Ramos (cell line): ENCODE measurements around the gene B4GALNT2.
"Not testable (repeated sequence)": the region's sequence is repeated elsewhere in the genome, so short reads cannot be mapped to it uniquely, and the experiment has no call there.

ENCODE experiments used
- in situ Hi-C: fragments of 300-500 bp; cut with MboI; formaldehyde crosslinking; loops from one replicate; pipeline ENCODE4 v1.14.3; 2022; ENCODE audit warnings: low sequenced_read_pairs; ENCODE audit not compliant: unreplicated experiment

B4GALNT2 gene

GRCh38 chr17:49170711-49171110 is 38.1 kb downstream of the B4GALNT2 start:
- in situ Hi-C loops = not testable (repeated sequence)

- in situ Hi-C loops = loop anchor here (5.0 to 25.0 kb wide), 2 partner anchors 51 to 211 kb away; no protein-coding TSS in a partner anchor
These were observed 43.4 kb downstream of the B4GALNT2 start for GRCh38 chr17:49175978-49176377.

GRCh38 chr17:49180303-49180702 is 47.7 kb downstream of the B4GALNT2 start:
- in situ Hi-C loops = loop anchor here (25.0 kb wide), 1 partner anchor 207 kb away; no protein-coding TSS in a partner anchor

- in situ Hi-C loops = loop anchor here (25.0 kb wide), 1 partner anchor 206 kb away; no protein-coding TSS in a partner anchor
These were observed 48.5 kb downstream of the B4GALNT2 start for GRCh38 chr17:49180998-49181635.

- in situ Hi-C loops = loop anchor here (25.0 kb wide), 1 partner anchor 204 kb away; no protein-coding TSS in a partner anchor
These were observed 50.8 kb downstream of the B4GALNT2 start for GRCh38 chr17:49183341-49183740.

- in situ Hi-C loops = loop anchor here (25.0 kb wide), 1 partner anchor 204 kb away; no protein-coding TSS in a partner anchor
These were observed 51.2 kb downstream of the B4GALNT2 start for GRCh38 chr17:49183801-49184200.

- in situ Hi-C loops = loop anchor here (25.0 kb wide), 1 partner anchor 203 kb away; no protein-coding TSS in a partner anchor
These were observed 52.0 kb downstream of the B4GALNT2 start for GRCh38 chr17:49184522-49184921.

GRCh38 chr17:49185381-49185780 is 52.8 kb downstream of the B4GALNT2 start:
- in situ Hi-C loops = loop anchor here (25.0 kb wide), 1 partner anchor 202 kb away; no protein-coding TSS in a partner anchor

GRCh38 chr17:49187301-49187700 is 54.7 kb downstream of the B4GALNT2 start:
- in situ Hi-C loops = loop anchor here (25.0 kb wide), 1 partner anchor 200 kb away; no protein-coding TSS in a partner anchor

- in situ Hi-C loops = loop anchor here (25.0 kb wide), 1 partner anchor 196 kb away; no protein-coding TSS in a partner anchor
These were observed 58.4 kb downstream of the B4GALNT2 start for GRCh38 chr17:49190932-49191331.

GRCh38 chr17:49191409-49191916 is 58.9 kb downstream of the B4GALNT2 start:
- in situ Hi-C loops = loop anchor here (25.0 kb wide), 1 partner anchor 196 kb away; no protein-coding TSS in a partner anchor

- in situ Hi-C loops = loop anchor here (25.0 kb wide), 1 partner anchor 195 kb away; no protein-coding TSS in a partner anchor
These were observed 59.6 kb downstream of the B4GALNT2 start for GRCh38 chr17:49191917-49192741.

GRCh38 chr17:49193513-49194296 is 61.1 kb downstream of the B4GALNT2 start:
- in situ Hi-C loops = loop anchor here (25.0 kb wide), 1 partner anchor 194 kb away; no protein-coding TSS in a partner anchor

- in situ Hi-C loops = loop anchor here (25.0 kb wide), 1 partner anchor 193 kb away; no protein-coding TSS in a partner anchor
These were observed 61.7 kb downstream of the B4GALNT2 start for GRCh38 chr17:49194297-49194607.

- in situ Hi-C loops = loop anchor here (25.0 kb wide), 1 partner anchor 192 kb away; no protein-coding TSS in a partner anchor
These were observed 63.2 kb downstream of the B4GALNT2 start for GRCh38 chr17:49195751-49196150.

GRCh38 chr17:49196520-49196919 is 64.0 kb downstream of the B4GALNT2 start:
- in situ Hi-C loops = loop anchor here (25.0 kb wide), 1 partner anchor 191 kb away; no protein-coding TSS in a partner anchor

- in situ Hi-C loops = loop anchor here (25.0 kb wide), 1 partner anchor 190 kb away; no protein-coding TSS in a partner anchor
These were observed 64.9 kb downstream of the B4GALNT2 start for GRCh38 chr17:49197346-49197998.

- in situ Hi-C loops = loop anchor here (25.0 kb wide), 1 partner anchor 189 kb away; no protein-coding TSS in a partner anchor
These were observed 65.6 kb downstream of the B4GALNT2 start for GRCh38 chr17:49198211-49198610.
